ENCODE data around the gene INTS11.
A peak's percentile ranks its signal among the peaks of the same experiment; 100 is the strongest.

Gene INTS11

GRCh38 chr1:1356796-1357401 is 32.4 kb upstream of the INTS11 start:
- Histone ChIP-seq H3K27ac (peak overlapping the region; percentile 81 to 95), H3K4me3 (peak overlapping the region; percentile 78)
- no peak for TF ChIP-seq CTCF (IDR thresholded peaks at IDR 0.05)
- no peak for DNase-seq (ENCODE audit: low spot score)

GRCh38 chr1:1356166-1356795 is 31.8 kb upstream of the INTS11 start:
- peak overlapping the region; percentile 78 for H3K4me3 ChIP-seq
- TF ChIP-seq CTCF (IDR thresholded peaks at IDR 0.05), result no peak
- peak overlapping the region; percentile 81 to 95 for H3K27ac ChIP-seq

GRCh38 chr1:1355416-1355815 is 31.0 kb upstream of the INTS11 start:
- no peak for DNase-seq (ENCODE audit: low spot score)
- no peak for TF ChIP-seq CTCF (IDR thresholded peaks at IDR 0.05)
- H3K4me3 ChIP-seq, result peak overlapping the region; percentile 78
- H3K27ac ChIP-seq, result peak overlapping the region; percentile 81 to 95

More at GRCh38 chr1:1356166-1356795, 31.8 kb upstream of the INTS11 start:
- no peak for DNase-seq (ENCODE audit: low spot score)

- H3K27ac ChIP-seq, result peak overlapping the region in 1 of 2 donors; percentile 95
- DNase-seq (ENCODE audit: low spot score), result no peak
- no peak for TF ChIP-seq CTCF (IDR thresholded peaks at IDR 0.05)
- H3K4me3 ChIP-seq, result peak overlapping the region; percentile 78
These were observed 30.1 kb upstream of the INTS11 start for GRCh38 chr1:1354271-1355247.

GRCh38 chr1:1353389-1354151 is 29.1 kb upstream of the INTS11 start:
- no peak for DNase-seq (ENCODE audit: low spot score)
- TF ChIP-seq CTCF (IDR thresholded peaks at IDR 0.05), result no peak
- Histone ChIP-seq H3K4me3 (no peak overlapping the region), H3K27ac (peak overlapping the region in 1 of 2 donors; percentile 71)

GRCh38 chr1:1352786-1353388 is 28.4 kb upstream of the INTS11 start:
- Histone ChIP-seq H3K4me3 (no peak overlapping the region), H3K27ac (peak overlapping the region in 1 of 2 donors; percentile 71)
- no peak for DNase-seq (ENCODE audit: low spot score)
- TF ChIP-seq CTCF (IDR thresholded peaks at IDR 0.05), result no peak
